Measurements from ENCODE around the gene COX4I1. TPM values are rescaled to one million over a fixed set of nuclear protein-coding genes. Genes with fewer than 3 reads are reported as not detected.

COX4I1 gene
- total RNA-seq, 1 donor from 2014 or later: 308 TPM

DNA sequence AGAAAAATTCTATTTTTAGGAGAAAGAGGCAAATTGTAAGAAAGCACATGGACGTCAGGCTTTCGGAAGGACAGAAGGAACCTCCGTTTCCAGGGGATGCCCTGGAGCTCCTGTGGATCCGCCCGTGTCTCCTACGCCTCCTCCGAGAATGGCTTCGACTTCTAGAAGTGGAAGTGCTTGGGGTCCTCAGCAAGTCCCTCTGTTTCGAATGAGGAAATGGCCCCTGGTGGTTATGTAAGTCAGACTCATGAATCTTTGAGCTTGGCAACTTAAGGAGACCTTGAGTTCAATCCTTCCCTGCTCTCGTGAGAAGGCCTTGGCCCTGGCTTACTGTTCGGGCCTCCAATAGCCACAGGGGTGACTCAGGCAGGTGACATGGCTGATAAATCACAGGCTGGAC lies 38.9 kb downstream of the COX4I1 start:
- Histone ChIP-seq H3F3A (ENCODE audit: low read depth) (no peaks in the 10 kb centered on the region), H2AFZ (replicated peaks) (no peak overlapping the region), H3K27ac (no peak overlapping the region), H3K4me2 (no peak overlapping the region), H3K4me1 (no peaks in the 10 kb centered on the region), H3K9me3 (ENCODE audit: low read depth) (no peaks in the 10 kb centered on the region), H3K79me2 (ENCODE audit: low read depth) (no peaks in the 10 kb centered on the region), H3K27me3 (no peaks in the 10 kb centered on the region), H3K9ac (no peak overlapping the region), H3K36me3 (no peaks in the 10 kb centered on the region), H4K20me1 (ENCODE audit: low read depth) (no peaks in the 10 kb centered on the region), H3K4me3 (no peak overlapping the region)
- Mint-ChIP-seq H3K4me3 (no peak overlapping the region), H3K4me1 (no peaks in the 10 kb centered on the region), H3K27me3 (ENCODE audit: insufficient read depth, low read depth) (peaks cover 21% of the 10 kb centered on the region), H3K9me3 (peaks cover 2% of the 10 kb centered on the region), H3K36me3 (no peaks in the 10 kb centered on the region), H3K27ac (no peak overlapping the region)
- TF ChIP-seq EZH2phosphoT487 (IDR thresholded peaks at IDR 0.05) (no peak), CTCF (IDR thresholded peaks at IDR 0.05) (no peak), EZH2 (IDR thresholded peaks at IDR 0.05) (no peak)
- DNase-seq (ENCODE audit: low spot score): no peak

DNA sequence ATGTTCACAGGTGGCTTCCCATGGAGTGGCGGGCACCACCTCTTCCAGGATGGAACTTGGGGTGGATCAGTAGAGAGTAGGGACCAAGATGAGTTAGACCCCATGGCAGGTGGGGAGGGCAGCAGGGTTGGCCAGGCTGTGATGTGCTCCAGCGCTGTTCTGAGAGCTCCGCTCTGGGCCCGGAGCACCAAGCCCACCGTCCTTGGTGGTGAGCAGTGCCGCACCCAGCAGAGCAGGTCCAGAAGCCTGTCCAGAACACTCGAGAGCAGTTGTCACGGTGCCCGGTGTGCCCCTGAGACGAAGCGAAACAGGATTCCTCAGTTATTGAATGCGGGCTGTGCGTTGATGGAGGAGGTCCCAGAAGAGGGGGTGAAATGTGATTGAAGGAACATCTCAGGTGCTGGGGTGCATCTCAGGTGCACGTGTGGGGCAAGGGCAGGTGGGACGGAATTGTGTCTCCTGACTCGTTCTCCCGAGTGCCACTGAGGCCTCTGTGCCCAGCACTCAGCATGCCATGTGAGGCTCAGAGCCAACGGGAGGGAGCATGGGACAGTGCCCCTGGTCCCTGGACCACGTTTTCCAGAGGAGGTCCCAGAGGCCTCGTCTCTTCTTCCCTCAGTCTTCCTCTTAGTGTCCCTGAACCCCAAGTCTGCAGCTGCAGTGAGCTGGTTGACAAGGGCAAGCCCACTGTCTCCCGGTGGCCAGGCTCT lies 39.5 kb downstream of the COX4I1 start:
- no peak overlapping the region for H2AFZ ChIP-seq (replicated peaks)
- H3K9ac ChIP-seq: no peak overlapping the region
- H3F3A ChIP-seq (ENCODE audit: low read depth): no peaks in the 10 kb centered on the region
- Mint-ChIP-seq H3K27me3 (ENCODE audit: insufficient read depth, low read depth) (peaks cover 21% of the 10 kb centered on the region), H3K27ac (no peak overlapping the region), H3K9me3 (no peaks in the 10 kb centered on the region), H3K4me3 (no peak overlapping the region), H3K4me1 (no peaks in the 10 kb centered on the region), H3K36me3 (no peaks in the 10 kb centered on the region)
- H3K27ac ChIP-seq: no peak overlapping the region
- no peak overlapping the region for H3K4me3 ChIP-seq
- no peaks in the 10 kb centered on the region for H3K9me3 ChIP-seq (ENCODE audit: low read depth)
- no peaks in the 10 kb centered on the region for H3K4me1 ChIP-seq
- no peaks in the 10 kb centered on the region for H4K20me1 ChIP-seq (ENCODE audit: low read depth)
- no peak for DNase-seq (ENCODE audit: low spot score)
- no peaks in the 10 kb centered on the region for H3K79me2 ChIP-seq (ENCODE audit: low read depth)
- no peaks in the 10 kb centered on the region for H3K36me3 ChIP-seq
- TF ChIP-seq CTCF (IDR thresholded peaks at IDR 0.05): no peak
- no peak for TF ChIP-seq EZH2 (IDR thresholded peaks at IDR 0.05)
- TF ChIP-seq EZH2phosphoT487 (IDR thresholded peaks at IDR 0.05): no peak
- no peaks in the 10 kb centered on the region for H3K27me3 ChIP-seq
- no peak overlapping the region for H3K4me2 ChIP-seq

- no peaks in the 10 kb centered on the region for H3K4me1 Mint-ChIP-seq
- Histone ChIP-seq H3K79me2 (ENCODE audit: low read depth) (no peaks in the 10 kb centered on the region), H3K4me2 (no peak overlapping the region), H3K9me3 (ENCODE audit: low read depth) (no peaks in the 10 kb centered on the region), H3K36me3 (no peaks in the 10 kb centered on the region), H3K27me3 (no peaks in the 10 kb centered on the region), H3F3A (ENCODE audit: low read depth) (no peaks in the 10 kb centered on the region), H3K4me1 (no peaks in the 10 kb centered on the region), H3K27ac (no peak overlapping the region), H3K4me3 (no peak overlapping the region), H2AFZ (replicated peaks) (no peak overlapping the region), H4K20me1 (ENCODE audit: low read depth) (no peaks in the 10 kb centered on the region), H3K9ac (no peak overlapping the region)
- DNase-seq (ENCODE audit: low spot score): no peak
- TF ChIP-seq CTCF (IDR thresholded peaks at IDR 0.05): no peak
- no peak for TF ChIP-seq EZH2 (IDR thresholded peaks at IDR 0.05)
- TF ChIP-seq EZH2phosphoT487 (IDR thresholded peaks at IDR 0.05): no peak
- no peak overlapping the region for H3K4me3 Mint-ChIP-seq
- H3K9me3 Mint-ChIP-seq: no peaks in the 10 kb centered on the region
- H3K36me3 Mint-ChIP-seq: no peaks in the 10 kb centered on the region
- H3K27ac Mint-ChIP-seq: no peak overlapping the region
- peaks cover 26% of the 10 kb centered on the region for H3K27me3 Mint-ChIP-seq (ENCODE audit: insufficient read depth, low read depth)
Measured at GRCh38 chr16:85839681-85840240, 40.3 kb downstream of the COX4I1 start.
